Astrocyte (in vitro differentiated cells and primary cell): ENCODE measurements around the gene WNT3A.

Experiments used
- EZH2 ChIP-seq: IDR thresholded peaks from 2 replicates; pipeline ENCODE4 v1.6.1; 2012; ENCODE audit warnings: mild to moderate bottlenecking, low read length, inconsistent platforms; ENCODE audit not compliant: insufficient read depth
- TF ChIP-seq, protein P1 (sequence below): IDR thresholded peaks from 2 replicates; pipeline ENCODE4 v1.5.1; 2011; ENCODE audit warnings: low read depth, mild to moderate bottlenecking, inconsistent platforms, low read length, moderate library complexity; ENCODE audit not compliant: insufficient read depth

DNA sequence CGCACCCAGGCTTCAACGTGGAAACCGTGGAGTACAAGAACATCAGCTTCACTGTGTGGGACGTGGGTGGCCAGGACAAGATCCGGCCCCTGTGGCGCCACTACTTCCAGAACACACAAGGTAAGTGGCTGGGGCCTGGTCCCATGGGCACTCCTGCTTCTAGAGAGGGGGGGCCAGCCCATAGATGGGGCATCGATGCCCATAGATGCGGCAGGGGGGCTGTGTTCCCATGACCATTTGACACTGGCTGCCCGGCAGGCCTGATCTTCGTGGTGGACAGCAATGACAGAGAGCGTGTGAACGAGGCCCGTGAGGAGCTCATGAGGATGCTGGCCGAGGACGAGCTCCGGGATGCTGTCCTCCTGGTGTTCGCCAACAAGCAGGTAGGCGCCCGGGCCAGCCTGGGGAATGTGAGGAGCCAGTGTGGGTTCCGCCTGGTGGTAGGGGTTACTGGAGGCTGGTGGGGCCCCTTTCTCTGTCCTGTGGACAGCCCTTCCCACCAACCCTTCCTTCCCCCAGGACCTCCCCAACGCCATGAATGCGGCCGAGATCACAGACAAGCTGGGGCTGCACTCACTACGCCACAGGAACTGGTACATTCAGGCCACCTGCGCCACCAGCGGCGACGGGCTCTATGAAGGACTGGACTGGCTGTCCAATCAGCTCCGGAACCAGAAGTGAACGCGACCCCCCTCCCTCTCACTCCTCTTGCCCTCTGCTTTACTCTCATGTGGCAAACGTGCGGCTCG, 90.7 kb downstream of the WNT3A start:
- TF ChIP-seq, protein P1, sequence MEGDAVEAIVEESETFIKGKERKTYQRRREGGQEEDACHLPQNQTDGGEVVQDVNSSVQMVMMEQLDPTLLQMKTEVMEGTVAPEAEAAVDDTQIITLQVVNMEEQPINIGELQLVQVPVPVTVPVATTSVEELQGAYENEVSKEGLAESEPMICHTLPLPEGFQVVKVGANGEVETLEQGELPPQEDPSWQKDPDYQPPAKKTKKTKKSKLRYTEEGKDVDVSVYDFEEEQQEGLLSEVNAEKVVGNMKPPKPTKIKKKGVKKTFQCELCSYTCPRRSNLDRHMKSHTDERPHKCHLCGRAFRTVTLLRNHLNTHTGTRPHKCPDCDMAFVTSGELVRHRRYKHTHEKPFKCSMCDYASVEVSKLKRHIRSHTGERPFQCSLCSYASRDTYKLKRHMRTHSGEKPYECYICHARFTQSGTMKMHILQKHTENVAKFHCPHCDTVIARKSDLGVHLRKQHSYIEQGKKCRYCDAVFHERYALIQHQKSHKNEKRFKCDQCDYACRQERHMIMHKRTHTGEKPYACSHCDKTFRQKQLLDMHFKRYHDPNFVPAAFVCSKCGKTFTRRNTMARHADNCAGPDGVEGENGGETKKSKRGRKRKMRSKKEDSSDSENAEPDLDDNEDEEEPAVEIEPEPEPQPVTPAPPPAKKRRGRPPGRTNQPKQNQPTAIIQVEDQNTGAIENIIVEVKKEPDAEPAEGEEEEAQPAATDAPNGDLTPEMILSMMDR = no peak
- no peak for TF ChIP-seq EZH2
